Caco-2 (cell line): ENCODE data around the gene ARAP3. TPM values are rescaled to one million over a fixed set of nuclear protein-coding genes. Genes with fewer than 3 reads are reported as not detected.
A peak's percentile ranks its signal among the peaks of the same experiment; 100 is the strongest.

Source experiments
- BruUV-seq: library from RNA; stranded (reverse); fragments of 400-500 nt; replicated peaks from 2 replicates; lab custom pipeline; 2021; lab: Mats Ljungman, UMichigan
- CTCF ChIA-PET: fragments of 300-600 bp; sonication (Branson Sonifier 250); formaldehyde crosslinking; loops from one replicate; lab custom pipeline; 2022; ENCODE audit warnings: antibody characterized with exemption; lab: Charles Lee
- POLR2A ChIA-PET: fragments of 300-600 bp; sonication (Branson Sonifier 250); formaldehyde crosslinking; loops from one replicate; lab custom pipeline; 2022; ENCODE audit warnings: antibody characterized with exemption; lab: Charles Lee
- DNase-seq, 2 experiments: peaks; one replicate each; pipeline versions ENCODE4 v3.0.0 to v3.0.0-alpha.2; 2020 to 2022
- H3K27me3 ChIP-seq: replicated peaks from 2 replicates; pipeline ENCODE4 v1.6.0; 2011; ENCODE audit warnings: low read length; ENCODE audit not compliant: control insufficient read depth, insufficient read depth
- H3K36me3 ChIP-seq: 2 replicates; pipeline ENCODE4 v1.5.1; 2011; ENCODE audit warnings: low read length; ENCODE audit not compliant: control insufficient read depth, insufficient read depth
- H3K4me1 ChIP-seq: fragments of 250-450 bp; sonication (Bioruptor Pico); 2 replicates; pipeline ENCODE4 v1.5.1; 2020; ENCODE audit warnings: mild to moderate bottlenecking
- H3K4me3 ChIP-seq: 2 replicates; pipeline ENCODE4 v1.5.1; 2011; ENCODE audit warnings: low read depth, mild to moderate bottlenecking, control low read depth, low read length
- H3K9me3 ChIP-seq: fragments of 250-450 bp; sonication (Bioruptor Pico); 2 replicates; pipeline ENCODE4 v1.5.1; 2020; ENCODE audit warnings: mild to moderate bottlenecking, moderate library complexity
- H3K27ac Mint-ChIP-seq: one replicate; pipeline ENCODE4 v1.8.0; 2022; ENCODE audit warnings: mixed read lengths; ENCODE audit not compliant: unreplicated experiment
- H3K27me3 Mint-ChIP-seq: one replicate; pipeline ENCODE4 v1.8.0; 2022; ENCODE audit warnings: mixed read lengths; ENCODE audit not compliant: insufficient read depth, unreplicated experiment
- H3K36me3 Mint-ChIP-seq: one replicate; pipeline ENCODE4 v1.8.0; 2022; ENCODE audit warnings: mild to moderate bottlenecking, mixed read lengths; ENCODE audit not compliant: insufficient read depth, unreplicated experiment
- H3K4me1 Mint-ChIP-seq: one replicate; pipeline ENCODE4 v1.8.0; 2022; ENCODE audit warnings: low read depth, mixed read lengths; ENCODE audit not compliant: unreplicated experiment
- H3K4me3 Mint-ChIP-seq: one replicate; pipeline ENCODE4 v1.8.0; 2022; ENCODE audit warnings: mild to moderate bottlenecking, moderate library complexity, mixed read lengths; ENCODE audit not compliant: unreplicated experiment
- H3K9me3 Mint-ChIP-seq: one replicate; pipeline ENCODE4 v1.8.0; 2022; ENCODE audit warnings: mixed read lengths; ENCODE audit not compliant: unreplicated experiment
- intact Hi-C: fragments of 100-400 bp; cut with micrococcal nuclease; formaldehyde crosslinking; loops from one replicate; pipeline ENCODE4 v1.10.0; 2022; ENCODE audit not compliant: unreplicated experiment
- total RNA-seq: library from RNA; stranded (reverse); gene quantifications from 2 replicates; pipeline ENCODE4 v1.2.3, GENCODE V29; 2022
- TF ChIP-seq, protein P1 (sequence below), 2 experiments: fragments of 200-600 bp in 1 of 2; IDR thresholded peaks; 1 replicate in 1 of 2; 2 replicates in 1 of 2; pipeline versions ENCODE4 v1.5.1 to v1.8.0; 2011 to 2022; ENCODE audit warnings: antibody characterized with exemption in 1 of 2, control low read depth in 1 of 2, inconsistent platforms in 1 of 2, low read depth in 1 of 2, low read length in 1 of 2, mild to moderate bottlenecking in 1 of 2, moderate library complexity in 1 of 2; ENCODE audit not compliant: insufficient read depth in 1 of 2, severe bottlenecking in 1 of 2, unreplicated experiment in 1 of 2

ARAP3 gene
- total RNA-seq, 1 experiment from 2014 or later = 6.3 TPM

DNA sequence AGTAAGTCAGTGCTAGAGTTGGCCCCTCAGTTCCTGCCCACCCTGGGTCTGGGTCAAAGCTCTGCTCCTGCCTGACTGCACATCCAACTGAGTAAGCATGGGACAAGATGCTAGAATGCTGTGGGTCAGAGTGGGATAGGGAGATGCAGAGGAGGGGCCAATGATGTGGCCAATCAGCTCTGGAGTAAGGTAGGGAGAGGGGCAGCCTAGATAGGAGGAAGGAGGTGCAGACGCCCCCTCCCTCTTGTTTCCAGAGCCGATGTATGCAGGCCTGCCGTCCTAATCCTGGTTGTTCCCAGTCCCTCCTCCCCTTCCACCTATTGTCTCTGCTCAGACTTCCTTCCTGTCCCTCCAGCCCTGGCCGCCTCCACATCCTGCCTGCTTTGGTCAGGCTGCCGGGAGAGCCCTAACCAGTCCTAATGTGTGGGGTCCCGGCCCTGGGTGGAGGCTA is 1.3 kb downstream of the ARAP3 start:
- no peaks in the 10 kb centered on the region for H3K36me3 ChIP-seq
- no TSS peak for BruUV-seq
- no peaks in the 10 kb centered on the region for H3K9me3 Mint-ChIP-seq
- no peak for DNase-seq
- no peak overlapping the region for H3K4me3 Mint-ChIP-seq
- peaks cover 13% of the 10 kb centered on the region for H3K4me1 Mint-ChIP-seq
- peaks cover 15% of the 10 kb centered on the region for H3K4me1 ChIP-seq
- intact Hi-C loops = loop anchor here (1.0 kb wide), 1 partner anchor 15 kb away; no protein-coding TSS in a partner anchor
- no peaks in the 10 kb centered on the region for H3K9me3 ChIP-seq
- TF ChIP-seq, protein P1, sequence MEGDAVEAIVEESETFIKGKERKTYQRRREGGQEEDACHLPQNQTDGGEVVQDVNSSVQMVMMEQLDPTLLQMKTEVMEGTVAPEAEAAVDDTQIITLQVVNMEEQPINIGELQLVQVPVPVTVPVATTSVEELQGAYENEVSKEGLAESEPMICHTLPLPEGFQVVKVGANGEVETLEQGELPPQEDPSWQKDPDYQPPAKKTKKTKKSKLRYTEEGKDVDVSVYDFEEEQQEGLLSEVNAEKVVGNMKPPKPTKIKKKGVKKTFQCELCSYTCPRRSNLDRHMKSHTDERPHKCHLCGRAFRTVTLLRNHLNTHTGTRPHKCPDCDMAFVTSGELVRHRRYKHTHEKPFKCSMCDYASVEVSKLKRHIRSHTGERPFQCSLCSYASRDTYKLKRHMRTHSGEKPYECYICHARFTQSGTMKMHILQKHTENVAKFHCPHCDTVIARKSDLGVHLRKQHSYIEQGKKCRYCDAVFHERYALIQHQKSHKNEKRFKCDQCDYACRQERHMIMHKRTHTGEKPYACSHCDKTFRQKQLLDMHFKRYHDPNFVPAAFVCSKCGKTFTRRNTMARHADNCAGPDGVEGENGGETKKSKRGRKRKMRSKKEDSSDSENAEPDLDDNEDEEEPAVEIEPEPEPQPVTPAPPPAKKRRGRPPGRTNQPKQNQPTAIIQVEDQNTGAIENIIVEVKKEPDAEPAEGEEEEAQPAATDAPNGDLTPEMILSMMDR (IDR thresholded peaks at IDR 0.05; ENCODE audit: insufficient read depth in 1 of 2, low read depth in 1 of 2, low read length in 1 of 2, severe bottlenecking in 1 of 2, unreplicated experiment in 1 of 2) = no peak
- ChIA-PET POLR2A (interaction anchor here (0.6 kb wide), 1 partner anchor 295 kb away, joined by 4 read pairs; no protein-coding TSS in a partner anchor), CTCF (no interaction called here)
- H3K27ac Mint-ChIP-seq = no peak overlapping the region
- no peak overlapping the region for H3K4me3 ChIP-seq
- no peaks in the 10 kb centered on the region for H3K27me3 Mint-ChIP-seq
- H3K36me3 Mint-ChIP-seq = peaks cover 6% of the 10 kb centered on the region
- no peaks in the 10 kb centered on the region for H3K27me3 ChIP-seq

DNA sequence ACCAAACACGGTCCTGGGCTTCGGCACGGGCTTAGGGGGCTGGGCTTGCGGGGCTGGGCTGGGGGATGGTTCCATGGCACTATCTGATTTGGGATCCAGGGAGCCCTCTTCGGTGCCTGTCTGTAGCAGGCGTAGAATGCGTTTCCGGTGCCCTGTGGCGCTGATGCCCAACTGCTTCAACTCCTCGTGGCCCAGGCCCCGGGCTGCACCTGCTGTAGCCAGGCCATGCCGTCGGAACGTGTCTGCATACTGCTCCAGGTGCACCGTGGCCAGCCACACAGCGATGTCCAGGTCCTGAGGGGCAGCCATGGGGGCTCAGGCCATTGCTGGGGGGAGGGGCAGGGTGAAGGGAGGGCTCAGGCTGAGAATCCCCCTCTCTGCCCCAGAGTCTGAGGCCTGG is 1.9 kb downstream of the ARAP3 start:
- Mint-ChIP-seq H3K9me3 (no peaks in the 10 kb centered on the region), H3K27me3 (no peaks in the 10 kb centered on the region), H3K36me3 (peaks cover 6% of the 10 kb centered on the region), H3K4me1 (peaks cover 13% of the 10 kb centered on the region), H3K27ac (no peak overlapping the region), H3K4me3 (no peak overlapping the region)
- ChIA-PET POLR2A (no interaction called here), CTCF (no interaction called here)
- no peaks in the 10 kb centered on the region for H3K9me3 ChIP-seq
- H3K36me3 ChIP-seq = no peaks in the 10 kb centered on the region
- peaks cover 15% of the 10 kb centered on the region for H3K4me1 ChIP-seq
- TF ChIP-seq, protein P1 (IDR thresholded peaks at IDR 0.05; ENCODE audit: insufficient read depth in 1 of 2, low read depth in 1 of 2, low read length in 1 of 2, severe bottlenecking in 1 of 2, unreplicated experiment in 1 of 2) = no peak
- BruUV-seq = no TSS peak
- DNase-seq = no peak
- H3K27me3 ChIP-seq = no peaks in the 10 kb centered on the region
- H3K4me3 ChIP-seq = no peak overlapping the region
- intact Hi-C loops = no loop called here

DNA sequence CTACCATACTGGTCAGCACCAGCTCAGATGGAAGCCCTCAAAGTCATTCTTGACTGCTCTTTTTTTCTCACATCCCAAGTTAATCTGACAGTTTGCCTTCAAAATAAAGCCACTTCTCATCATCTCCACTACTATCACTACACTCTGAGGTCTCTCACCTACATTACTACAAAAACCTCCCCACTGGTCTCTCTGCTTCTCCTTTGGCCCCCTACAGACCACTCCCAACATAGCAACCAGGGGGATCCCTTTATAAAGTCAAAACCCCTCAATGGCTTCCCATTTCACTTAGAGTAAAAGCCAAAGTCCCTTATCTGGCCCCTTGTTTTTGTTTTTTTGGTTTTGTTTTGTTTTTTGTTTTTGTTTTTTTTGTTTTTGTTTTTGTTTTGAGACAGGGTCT is 4.6 kb downstream of the ARAP3 start:
- POLR2A ChIA-PET = no interaction called here
- intact Hi-C loops = loop anchor here (1.0 kb wide), 1 partner anchor 12 kb away; no protein-coding TSS in a partner anchor
- H3K36me3 Mint-ChIP-seq = peaks cover 6% of the 10 kb centered on the region
- Histone ChIP-seq H3K4me3 (no peak overlapping the region), H3K4me1 (peaks cover 11% of the 10 kb centered on the region), H3K9me3 (no peaks in the 10 kb centered on the region), H3K27me3 (no peaks in the 10 kb centered on the region), H3K36me3 (no peaks in the 10 kb centered on the region)
- BruUV-seq = no TSS peak
- TF ChIP-seq, protein P1 (IDR thresholded peaks at IDR 0.05; ENCODE audit: insufficient read depth in 1 of 2, low read depth in 1 of 2, low read length in 1 of 2, severe bottlenecking in 1 of 2, unreplicated experiment in 1 of 2) = peak in 1 of 2 experiments; percentile 41
- DNase-seq = peak in 1 of 2 experiments; percentile 59
- no peak overlapping the region for H3K27ac Mint-ChIP-seq
- H3K27me3 Mint-ChIP-seq = no peaks in the 10 kb centered on the region
- CTCF ChIA-PET = no interaction called here
- no peaks in the 10 kb centered on the region for H3K9me3 Mint-ChIP-seq
- H3K4me3 Mint-ChIP-seq = no peak overlapping the region
- peaks cover 13% of the 10 kb centered on the region for H3K4me1 Mint-ChIP-seq
